SW 1271 (cell line): ENCODE measurements around the gene UNC13D.

Experiments used
- DNase-seq, 2 experiments: peaks; one replicate each; lab custom pipeline; 2025; lab: John Stamatoyannopoulos, UW

Gene UNC13D

DNA sequence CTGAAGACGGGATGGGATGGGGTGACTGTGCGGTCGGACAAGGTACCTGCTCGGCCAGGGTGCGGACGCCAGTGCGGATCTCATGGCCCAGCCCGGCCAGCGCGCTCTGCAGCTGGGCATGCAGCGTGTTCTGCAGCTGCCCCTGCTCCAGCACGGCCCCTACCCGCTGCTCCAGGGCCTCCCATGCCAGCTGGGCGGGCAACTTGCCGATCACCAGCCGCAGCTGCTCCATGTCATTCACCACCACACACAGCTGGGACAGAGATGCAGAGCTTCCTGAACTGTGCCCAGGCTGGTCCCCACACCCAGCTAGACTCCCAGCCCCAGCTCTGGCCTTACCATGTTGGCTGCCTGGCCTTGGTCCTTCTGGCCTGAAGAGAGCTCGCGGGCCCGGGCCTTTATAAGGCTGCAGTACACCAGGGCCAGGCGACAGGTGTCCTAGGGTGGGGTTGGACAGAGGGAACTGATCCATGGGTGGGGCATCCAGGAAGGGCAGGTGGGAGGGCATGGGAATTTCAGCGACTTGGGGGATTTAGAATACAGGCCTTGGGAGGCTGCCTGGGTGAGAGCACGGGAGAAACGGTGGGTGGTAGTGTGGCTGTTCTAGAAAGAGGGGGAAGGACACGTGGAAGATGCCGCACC lies 9.8 kb downstream of the UNC13D start:
- DNase-seq, result no peak

GRCh38 chr17:75832652-75833400 lies 11.4 kb downstream of the UNC13D start:
- no peak for DNase-seq

DNA sequence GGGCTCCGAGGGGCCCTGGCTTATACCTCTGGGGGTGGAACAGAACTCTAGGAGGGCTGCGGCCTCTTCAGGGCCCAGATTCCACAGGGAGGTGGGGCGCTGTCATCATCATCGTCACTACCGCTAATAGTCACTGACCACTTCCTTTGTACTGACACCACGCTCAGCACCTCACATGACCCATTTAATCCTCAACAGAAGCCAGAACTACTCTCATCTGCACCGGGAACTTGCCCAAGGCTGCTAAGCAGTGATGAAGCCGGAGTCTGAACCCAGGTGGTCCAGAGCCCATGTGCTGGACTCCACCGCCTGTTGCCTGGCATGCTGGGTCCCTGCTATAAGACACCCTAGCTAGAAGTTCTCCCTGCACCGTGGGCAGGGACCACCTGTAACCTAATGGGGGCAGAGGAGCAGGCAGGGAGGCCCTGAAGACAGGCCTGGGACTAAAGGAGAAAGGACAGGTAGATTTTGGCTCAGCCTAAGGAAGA lies 12.0 kb downstream of the UNC13D start:
- no peak for DNase-seq

DNA sequence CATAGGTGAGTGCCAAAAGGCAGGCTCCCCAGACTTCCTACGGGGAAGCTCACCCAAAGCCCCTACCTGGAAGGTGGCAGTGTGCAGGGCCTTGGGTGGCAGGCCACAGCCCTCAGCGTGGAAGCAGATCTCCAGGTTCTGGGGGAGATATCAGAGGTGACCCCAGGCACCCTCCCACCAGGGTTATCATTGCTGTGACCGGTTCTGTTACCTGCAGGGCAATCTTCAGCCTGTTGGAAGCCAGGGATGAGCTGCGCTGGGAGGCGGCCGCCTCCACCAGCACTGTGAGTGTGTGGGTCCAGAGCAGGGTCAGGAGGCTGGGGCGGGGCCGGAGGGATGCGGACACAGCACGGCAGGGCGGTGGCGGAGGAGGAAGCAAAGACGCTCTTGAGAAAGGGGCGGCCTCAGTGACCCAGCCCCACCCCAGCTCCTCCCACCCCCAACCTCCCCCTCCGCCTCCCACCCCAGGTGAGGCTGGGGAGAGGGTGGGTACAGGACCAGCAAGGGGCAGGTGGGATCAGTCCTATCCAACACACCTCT lies 13.1 kb downstream of the UNC13D start:
- DNase-seq, result no peak

DNA sequence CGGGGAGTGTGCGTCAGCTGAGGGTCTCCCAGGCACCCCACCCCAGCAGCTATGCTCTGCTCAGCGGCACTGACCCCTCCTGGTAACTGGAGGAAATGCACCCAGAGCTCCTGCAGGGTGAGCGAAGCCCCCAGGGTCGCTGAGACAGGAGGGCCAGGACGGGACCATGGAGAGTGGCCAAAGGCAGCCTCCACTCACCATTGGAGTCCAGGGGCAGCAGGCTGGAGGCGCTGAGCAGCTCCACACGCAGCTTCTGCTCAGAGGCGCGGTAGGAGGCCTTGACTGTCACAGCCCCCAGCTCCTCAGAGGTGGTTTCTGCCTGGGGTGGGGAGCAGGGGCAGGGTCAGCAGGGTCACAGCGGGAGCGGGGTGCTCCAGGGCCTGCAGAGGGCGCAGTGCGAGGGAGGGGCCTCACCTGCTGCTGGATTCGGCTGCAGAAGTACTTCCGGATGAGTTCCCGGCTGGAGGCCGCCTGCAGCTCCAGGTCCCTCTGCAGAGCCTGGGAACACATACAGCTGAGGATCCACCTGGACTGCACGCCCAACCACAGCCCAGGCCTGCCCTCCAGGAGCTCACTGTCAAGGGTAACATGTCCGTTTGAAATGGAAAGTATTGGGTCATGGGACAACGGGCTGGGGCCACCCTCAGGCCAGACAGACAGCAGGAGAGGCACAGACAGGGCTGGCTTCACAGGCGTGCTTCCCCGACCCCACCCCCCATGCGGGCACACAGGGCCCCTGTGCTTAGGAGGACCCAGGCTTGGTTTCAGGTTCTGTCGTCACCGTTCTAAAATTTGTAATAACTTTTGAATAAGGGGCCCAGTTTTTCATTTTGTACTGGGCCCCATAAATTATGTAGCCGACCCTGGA lies 13.8 kb downstream of the UNC13D start:
- no peak for DNase-seq

GRCh38 chr17:75829747-75830146 lies 14.5 kb downstream of the UNC13D start:
- DNase-seq, result no peak

GRCh38 chr17:75828741-75829140 lies 15.5 kb downstream of the UNC13D start:
- no peak for DNase-seq

- no peak for DNase-seq
Measured at GRCh38 chr17:75828076-75828400, 16.2 kb downstream of the UNC13D start.

DNA sequence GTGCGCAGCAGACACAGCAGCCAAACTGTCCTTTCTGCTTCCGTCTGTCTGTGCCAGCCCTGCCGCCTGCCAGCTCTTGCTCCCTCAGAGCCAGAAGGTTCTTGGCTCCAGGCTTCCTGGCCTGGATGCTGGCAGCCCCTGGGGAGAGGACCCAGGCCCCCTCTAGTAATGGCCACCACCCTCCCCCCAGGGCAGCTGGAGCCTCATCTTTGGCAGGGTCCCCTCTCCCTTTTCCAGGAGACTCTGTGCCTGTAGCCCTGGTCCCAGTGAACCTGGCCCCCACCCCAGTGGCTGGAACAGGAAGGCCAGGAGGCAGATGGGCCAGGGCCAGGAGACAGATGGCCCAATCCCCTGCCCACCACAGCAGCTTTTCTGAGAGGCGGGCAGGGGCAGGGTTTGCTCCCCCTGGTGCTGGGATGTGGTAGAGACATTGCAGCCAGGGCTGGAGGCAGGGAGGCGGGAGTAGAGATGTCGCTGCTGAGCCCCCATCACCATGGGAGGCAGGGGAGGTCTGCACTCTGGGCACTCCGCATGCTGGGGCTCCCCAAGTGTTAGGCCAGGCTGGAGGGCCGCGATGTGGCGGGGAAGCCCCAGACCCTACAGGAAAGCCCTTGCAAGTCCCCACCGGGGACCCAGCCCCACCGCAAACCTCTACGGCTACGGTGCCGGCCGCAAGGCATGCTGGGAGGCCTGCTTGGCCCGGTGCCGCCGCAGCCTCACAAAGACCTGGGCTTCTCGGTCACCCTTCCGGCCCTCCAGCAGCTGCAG lies 16.7 kb downstream of the UNC13D start:
- peak in 1 of 2 experiments; percentile 10 for DNase-seq

DNA sequence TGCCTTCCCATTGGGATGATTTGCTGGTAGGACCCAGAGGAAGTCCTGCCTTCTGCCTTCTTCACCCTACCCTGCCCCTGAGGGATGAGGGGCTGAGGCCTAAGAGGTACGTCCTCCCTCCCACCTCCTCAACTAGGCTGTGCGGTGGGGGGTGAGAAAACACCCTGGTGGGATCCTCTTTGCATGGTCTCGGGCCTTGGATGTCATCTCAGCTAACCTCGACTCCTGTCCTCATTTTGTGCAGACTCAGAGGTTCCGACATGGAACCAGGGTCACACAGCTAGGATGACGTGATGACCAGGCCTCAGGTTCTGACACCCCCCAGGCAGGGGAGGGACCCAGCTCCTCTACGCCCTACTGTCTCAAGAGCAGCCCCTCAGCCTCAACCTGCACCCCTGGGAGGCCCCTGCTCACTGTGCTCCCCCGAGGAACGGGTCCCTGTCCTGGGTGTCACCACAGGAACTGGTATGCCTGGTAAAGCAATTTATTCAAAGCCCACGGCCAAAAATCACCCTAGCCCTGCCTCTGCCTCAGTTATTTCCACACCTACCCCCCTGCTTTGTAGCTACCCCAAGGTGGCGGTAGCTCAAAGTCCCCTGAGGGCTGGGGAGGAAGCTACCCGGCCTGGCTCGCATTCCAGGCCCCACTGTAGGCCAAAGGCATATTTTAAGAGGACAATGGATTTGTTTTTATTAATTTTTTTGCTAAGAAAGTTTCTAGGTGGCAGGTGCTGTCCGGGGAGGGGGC lies 17.5 kb downstream of the UNC13D start:
- no peak for DNase-seq

GRCh38 chr17:75825748-75826370 lies 18.3 kb downstream of the UNC13D start:
- no peak for DNase-seq

- no peak for DNase-seq
Measured at GRCh38 chr17:75825149-75825552, 19.1 kb downstream of the UNC13D start.

DNA sequence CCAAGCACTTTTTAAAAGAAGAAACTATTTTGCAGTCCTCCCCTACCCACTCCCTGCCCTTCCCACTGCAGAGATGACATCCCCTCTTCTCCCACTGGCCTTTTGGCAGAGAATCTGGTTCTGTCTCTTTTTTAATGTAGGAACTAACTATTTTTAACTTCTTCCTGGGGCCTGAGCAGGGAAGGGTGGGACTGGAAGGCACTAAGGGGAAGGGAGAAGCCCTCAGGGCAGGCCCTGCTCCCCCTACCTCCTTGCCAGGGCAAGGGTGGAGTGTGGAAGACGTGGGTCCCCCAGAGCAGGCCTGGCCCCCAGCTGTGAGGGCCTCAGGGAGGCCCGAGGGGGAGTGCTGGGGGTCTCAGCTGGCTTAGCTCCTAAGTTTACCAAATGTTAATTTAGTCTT lies 19.5 kb downstream of the UNC13D start:
- DNase-seq, result no peak

DNA sequence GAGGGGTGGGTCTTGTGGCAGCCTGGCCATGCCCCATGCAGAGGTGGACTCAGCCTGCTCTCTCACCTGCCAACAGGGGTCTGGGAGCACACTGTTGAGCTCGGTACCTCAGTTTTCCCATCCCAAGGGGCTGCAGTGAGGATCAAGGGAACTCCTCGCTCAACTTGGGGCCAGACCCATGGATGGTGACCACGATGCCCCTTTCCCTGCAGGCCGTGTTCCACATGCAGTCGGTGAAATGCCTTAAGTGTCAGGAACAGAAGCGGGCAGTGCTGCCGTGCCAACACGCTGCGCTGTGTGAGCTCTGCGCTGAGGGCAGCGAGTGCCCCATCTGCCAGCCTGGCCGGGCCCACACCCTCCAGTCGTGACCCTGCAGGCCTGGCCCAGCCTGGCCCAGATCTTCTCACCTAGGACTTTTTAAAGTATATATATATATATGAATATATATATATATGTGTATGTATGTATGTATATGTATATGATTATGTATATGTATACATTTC lies 20.1 kb downstream of the UNC13D start:
- no peak for DNase-seq

DNA sequence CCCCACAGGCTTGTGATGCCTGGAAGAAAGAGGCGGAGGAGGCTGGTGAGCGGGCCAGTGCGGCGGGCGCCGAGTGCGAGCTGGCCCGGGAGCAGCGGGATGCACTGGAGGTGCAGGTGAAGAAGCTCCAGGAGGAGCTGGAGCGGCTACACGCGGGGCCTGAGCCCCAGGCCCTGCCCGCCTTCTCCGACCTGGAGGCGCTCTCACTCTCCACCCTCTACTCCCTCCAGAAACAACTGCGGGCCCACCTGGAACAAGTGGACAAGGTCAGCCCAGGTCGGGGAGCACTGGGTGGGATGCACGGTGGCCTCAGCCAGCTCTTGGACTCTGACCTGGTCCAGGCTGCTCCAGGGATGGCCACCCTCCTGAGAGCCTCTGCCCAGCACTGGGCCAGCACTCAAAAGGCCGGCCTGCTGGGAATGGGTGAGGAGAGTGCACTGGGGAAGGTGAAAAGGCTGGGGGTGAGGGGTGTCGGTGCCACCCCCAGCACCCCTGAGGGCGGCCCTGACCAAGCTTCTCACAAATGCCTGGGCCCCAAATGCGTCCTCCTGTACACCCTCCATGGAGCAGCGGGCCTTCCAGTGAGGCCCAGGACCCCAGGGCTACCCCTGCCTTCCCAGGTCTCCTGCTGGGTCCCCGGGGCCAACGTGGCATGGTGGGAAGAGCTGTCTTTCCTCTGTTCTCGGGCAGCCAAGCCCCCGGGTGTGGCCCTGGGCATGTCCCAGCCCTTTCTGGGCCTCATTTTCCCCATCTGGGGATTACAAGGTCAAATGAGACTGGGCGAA lies 20.8 kb downstream of the UNC13D start:
- DNase-seq, result no peak

DNA sequence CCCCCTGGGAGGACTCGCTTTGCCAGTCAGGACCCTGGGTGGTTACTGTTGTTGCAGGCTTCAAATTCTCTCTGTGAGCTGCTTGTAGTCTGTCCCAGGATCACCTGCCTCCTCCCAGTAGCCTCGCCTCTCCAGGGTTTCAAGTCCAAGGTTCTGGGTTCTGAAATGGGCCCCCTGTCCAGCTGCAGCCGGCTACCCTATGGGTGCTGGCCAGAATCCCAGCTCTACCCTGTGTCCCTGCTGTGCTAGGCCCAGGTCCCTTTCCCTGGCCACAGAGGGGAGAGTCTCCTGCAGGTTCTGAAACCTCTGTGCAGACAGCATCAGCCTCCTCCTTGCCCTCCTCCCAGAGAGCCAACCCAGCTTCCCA lies 21.4 kb downstream of the UNC13D start:
- no peak for DNase-seq

- no peak for DNase-seq
Measured at GRCh38 chr17:75822119-75822799, 21.9 kb downstream of the UNC13D start.

DNA sequence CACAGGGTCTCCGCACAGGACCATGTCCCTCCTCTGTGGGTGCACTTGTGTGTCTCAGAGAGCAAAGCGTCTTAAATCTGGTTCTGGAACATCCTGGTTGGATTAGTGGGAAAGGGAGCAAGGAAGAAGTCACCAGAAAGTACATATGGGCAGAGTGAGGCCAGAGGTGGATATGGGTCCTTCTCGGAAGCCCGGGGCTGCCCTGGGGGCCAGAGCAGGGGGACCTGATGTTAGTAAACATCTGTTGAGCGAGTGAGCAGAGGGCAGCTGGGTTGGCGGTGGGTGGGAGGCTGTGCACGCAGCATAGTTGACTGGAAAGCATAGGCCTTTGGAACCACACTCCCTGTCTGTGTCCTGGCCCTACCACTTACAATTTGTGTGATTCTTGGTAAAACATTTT lies 22.7 kb downstream of the UNC13D start:
- no peak for DNase-seq
